GM18867 (cell line): ENCODE measurements around the gene KLHL10.
"Not testable (repeated sequence)": the region's sequence is repeated elsewhere in the genome, so short reads cannot be mapped to it uniquely, and the experiment has no call there.

ENCODE experiments used
- ATAC-seq: cut with Tn5 transposase; IDR thresholded peaks from one replicate; pipeline ENCODE4 v1.9.1; 2021; ENCODE audit warnings: mild to moderate bottlenecking, moderate library complexity; ENCODE audit not compliant: unreplicated experiment

The KLHL10 gene

DNA sequence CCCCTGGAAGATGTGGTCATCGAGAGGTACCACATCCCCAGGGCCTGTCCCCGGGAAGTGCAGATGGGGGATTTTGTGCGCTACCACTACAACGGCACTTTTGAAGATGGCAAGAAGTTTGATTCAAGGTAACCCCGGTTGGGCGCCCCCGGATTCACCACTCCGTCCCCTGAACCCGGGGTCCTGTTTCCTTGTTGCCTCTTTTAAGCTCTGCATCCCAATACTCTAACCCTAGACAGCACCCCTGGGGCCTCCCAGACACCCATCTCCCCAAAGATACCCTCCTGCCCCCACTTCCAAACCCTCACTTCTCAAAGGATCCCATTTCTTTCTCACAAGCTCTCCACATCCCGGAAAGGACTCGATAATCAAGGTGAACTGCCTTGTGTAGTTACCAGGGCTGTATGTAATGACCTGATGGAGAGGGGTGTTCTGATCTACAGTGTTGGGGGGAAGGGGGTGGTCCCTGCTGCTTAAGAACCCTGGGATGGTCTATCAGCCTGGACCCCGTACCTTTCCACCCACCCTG is 24.4 kb upstream of the KLHL10 start:
- ATAC-seq, result no peak

DNA sequence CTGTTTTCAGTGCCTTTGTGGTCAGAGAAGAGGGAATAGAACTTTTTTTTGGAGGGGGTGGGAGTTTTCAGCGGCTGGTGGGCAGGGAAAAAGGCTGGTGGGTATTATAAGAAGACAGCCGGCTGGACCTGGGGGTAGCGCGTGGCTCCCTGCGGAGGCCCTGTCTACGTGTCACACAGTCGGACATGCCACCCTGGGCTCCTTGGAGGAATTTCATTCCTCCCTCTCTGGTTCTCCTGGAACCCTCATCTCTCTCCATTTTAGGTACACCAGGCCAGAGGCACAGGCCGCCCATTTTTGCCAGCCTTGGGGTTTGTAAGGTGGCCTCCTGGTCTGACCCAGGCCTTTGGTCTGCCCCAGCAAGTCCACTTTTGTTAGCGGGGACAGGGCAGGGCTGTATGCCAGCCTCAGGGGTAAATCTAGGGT is 23.9 kb upstream of the KLHL10 start:
- no peak for ATAC-seq

DNA sequence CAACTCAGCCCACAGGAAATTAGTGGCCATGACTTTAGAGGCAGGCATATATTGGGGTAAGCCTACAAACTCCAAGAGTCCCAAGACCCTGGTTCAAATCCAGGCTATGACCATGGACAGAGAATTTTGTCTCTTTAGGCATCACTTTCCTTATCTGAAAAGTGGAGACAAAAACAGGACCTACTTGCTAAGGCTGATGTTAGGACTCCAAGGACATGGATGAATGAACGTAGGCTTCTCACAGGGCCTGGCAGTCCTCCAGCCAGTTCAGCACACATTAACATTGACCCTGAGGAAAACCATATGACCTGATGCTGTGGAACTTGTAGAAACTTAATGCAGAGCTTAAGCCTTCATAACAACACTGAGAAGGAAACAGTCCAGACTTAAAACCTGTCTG is 23.4 kb upstream of the KLHL10 start:
- ATAC-seq, result no peak

DNA sequence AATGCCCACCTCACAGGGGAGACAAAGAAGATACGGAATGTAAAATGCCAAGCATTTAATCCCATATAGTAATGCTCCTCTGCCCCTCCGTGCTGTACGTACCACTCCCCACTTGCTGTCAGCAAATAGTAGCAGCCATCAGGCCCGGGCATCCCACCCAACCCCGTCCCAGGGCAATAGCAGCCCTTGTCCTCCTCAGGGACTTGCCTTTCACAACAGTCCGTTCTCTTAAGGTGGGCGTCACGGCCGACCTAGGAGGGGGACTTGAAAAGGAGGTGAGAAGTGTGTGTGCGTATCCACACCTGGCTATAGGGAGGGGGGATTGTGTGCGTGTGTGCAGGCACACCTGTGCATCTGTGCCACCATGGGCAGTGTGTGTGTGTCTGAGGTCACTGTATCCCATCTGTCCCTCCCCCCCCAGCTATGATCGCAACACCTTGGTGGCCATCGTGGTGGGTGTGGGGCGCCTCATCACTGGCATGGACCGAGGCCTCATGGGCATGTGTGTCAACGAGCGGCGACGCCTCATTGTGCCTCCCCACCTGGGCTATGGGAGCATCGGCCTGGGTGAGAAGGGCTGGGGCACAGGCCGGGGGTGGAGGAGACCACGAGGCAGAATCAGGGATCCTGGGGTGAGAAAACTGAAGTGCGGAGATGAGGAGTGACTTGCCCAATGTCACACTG is 20.8 kb upstream of the KLHL10 start:
- ATAC-seq, result no peak

DNA sequence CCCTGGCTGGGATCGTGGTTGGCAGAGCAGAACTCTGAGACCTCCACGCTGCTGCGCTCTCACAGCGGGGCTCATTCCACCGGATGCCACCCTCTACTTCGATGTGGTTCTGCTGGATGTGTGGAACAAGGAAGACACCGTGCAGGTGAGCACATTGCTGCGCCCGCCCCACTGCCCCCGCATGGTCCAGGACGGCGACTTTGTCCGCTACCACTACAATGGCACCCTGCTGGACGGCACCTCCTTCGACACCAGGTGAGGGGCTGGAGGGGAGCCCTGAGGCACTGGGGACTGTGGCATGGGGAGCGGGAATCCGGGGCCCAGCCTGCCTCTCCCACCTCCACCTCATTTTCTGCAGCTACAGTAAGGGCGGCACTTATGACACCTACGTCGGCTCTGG is 19.6 kb upstream of the KLHL10 start:
- ATAC-seq, result no peak

DNA sequence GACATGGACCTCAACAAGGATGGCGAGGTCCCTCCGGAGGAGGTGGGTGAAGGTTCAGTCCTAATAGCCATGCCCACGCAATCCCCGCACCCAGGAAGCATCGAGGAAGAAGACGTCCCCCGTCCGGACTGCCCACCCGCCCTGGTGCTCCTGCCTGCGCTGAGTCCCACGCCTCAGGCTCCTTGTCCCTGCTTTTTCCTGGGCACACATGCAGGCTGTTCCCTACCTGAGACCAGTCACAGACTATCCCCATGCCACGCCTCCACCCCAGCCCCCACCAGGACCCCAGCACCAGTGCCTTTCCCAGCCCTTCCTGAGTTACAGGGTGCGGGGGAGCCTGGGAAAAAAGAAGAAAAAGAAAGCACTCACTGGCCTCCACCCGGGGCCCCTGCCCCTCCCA is 15.8 kb upstream of the KLHL10 start:
- ATAC-seq, result no peak

DNA sequence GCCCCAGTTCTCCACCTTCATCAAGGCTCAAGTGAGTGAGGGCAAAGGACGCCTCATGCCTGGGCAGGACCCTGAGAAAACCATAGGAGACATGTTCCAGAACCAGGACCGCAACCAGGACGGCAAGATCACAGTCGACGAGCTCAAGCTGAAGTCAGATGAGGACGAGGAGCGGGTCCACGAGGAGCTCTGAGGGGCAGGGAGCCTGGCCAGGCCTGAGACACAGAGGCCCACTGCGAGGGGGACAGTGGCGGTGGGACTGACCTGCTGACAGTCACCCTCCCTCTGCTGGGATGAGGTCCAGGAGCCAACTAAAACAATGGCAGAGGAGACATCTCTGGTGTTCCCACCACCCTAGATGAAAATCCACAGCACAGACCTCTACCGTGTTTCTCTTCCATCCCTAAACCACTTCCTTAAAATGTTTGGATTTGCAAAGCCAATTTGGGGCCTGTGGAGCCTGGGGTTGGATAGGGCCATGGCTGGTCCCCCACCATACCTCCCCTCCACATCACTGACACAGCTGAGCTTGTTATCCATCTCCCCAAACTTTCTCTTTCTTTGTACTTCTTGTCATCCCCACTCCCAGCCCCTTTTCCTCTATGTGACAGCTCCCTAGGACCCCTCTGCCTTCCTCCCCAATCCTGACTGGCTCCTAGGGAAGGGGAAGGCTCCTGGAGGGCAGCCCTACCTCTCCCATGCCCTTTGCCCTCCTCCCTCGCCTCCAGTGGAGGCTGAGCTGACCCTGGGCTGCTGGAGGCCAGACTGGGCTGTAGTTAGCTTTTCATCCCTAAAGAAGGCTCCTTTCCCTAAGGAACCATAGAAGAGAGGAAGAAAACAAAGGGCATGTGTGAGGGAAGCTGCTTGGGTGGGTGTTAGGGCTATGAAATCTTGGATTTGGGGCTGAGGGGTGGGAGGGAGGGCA is 15.1 kb upstream of the KLHL10 start:
- ATAC-seq, result no peak

DNA sequence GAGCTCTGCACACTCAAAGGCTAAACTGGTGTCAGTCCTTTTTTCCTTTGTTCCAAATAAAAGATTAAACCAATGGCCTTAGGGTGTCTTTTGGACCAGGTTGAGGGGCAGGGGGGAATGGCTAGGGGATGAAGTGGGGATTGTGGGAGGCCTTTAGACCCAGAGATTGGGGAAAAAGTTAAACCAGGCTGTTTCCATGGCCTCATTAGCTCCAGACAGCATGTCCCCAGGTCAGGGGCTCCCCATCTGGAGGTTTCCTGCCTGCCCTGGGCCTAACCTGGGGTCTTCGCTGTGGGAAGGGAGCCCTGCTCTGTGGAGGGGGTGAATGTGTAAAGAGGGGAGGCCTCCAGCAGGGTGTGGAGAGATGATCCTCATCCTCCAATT is 14.5 kb upstream of the KLHL10 start:
- ATAC-seq, result no peak

DNA sequence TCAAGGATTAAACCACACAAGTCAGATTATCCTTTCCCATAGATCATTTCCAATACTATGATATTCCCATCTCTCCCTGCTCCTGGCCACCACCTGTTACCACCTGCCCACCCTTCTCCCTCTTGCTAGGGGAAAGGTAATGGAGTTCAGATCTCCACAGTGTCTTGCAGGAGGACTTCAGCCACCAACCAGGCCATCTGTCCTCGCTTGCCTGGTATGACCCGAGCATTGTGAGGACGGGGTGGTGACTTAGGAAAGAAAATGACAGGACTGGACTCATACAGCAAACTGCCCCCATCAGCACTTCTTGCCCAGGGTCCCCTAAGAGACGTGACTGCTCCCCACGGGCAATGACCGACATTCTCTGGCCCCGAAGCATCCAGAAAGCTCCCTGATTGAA is 14.0 kb upstream of the KLHL10 start:
- ATAC-seq, result no peak

DNA sequence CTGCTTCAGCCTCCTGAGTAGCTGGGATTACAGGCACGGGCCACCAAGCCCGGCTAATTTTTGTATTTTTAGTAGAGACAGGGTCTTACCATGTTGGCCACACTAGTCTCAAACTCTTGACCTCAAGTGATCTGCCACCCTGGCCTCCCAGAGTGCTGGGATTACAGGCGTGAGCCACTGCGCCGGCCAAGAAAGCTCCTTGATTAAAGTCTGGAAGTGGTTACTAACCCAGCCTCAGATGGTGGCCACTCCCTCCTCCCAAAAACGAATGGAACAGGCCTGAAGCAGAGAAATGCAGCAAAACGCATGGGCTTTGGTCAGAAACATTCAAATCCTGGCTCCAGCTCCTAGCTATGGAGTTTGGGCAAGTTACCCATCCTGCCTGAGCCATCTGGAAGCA is 13.5 kb upstream of the KLHL10 start:
- no peak for ATAC-seq

DNA sequence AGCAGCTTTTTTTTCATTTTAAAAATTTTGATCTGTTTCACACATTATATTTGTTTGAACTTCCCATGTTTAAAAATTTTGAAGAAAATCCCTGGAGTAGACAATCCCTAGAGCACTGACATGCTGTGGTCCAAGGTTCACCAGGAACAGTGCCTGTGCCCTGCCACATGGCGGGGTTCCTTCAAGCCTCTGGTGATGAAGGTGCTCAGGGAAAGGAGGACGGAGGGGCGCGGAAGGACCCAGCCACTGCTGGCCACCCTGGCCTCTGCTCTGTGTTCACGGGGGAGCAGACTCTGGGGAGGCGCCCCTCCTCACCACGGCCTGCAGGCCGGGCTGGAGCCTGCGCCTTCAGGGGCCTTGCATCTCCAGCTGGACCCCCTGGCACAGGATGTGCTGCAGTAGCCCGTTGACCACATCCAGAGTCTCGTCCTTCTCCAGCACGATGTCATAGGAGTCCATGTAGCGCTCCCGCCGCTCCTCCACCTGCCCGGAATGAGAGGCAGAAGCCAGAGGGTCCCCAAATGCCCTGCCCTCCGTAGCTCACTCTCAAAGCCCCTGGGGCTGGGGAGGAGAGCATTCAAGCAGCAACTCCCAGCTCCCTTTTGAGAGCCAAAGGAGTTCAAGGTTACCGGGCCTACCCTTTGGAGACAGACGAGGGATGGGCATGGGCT is 12.3 kb upstream of the KLHL10 start:
- no peak for ATAC-seq

DNA sequence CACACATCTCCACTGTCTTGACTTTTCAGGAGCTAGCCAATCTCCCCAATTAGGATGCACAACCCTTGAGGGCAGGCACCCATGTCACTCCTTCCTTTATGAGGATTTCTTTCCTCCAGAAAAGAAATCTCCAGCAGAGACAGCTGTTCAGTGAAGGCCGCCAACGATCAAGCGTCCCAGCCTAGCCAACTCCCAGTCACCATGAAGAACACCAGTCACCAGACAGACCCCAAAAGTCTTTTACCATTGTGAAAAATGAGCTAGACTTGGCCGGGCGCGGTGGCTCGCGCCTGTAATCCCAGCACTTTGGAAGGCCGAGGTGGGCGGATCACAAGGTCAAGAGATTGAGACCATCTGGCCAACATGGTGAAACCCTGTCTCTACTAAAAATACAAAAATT is 7.7 kb upstream of the KLHL10 start:
- ATAC-seq, result not testable (repeated sequence)

DNA sequence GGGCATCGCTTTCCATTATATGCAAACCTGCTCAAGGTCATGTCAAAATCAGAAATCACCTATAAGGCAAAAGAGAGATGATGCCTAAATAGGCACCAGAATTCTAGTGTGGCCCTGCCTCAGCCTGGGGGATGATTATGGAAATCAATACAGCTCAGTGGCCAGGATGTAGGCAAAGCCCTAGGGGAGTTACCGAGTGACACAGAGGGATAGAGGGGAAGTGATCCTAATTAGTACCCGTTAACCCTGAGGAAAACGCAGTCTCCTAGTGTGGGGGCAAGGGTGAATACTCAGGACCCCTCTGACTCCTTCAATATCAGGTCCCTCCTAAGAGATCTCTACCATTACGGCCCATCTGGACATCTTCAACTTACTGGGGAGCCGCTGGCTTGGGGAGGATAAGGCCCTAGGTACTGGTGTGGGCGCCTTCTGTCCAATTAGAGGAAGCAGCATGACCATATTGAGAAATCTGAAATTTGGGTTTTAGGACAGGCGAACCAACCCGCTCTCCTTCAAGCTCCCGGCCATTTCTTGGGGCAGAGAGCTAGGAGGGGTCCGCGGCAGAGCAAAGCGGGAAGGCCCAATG is 2.3 kb upstream of the KLHL10 start:
- peak; percentile 23 for ATAC-seq

DNA sequence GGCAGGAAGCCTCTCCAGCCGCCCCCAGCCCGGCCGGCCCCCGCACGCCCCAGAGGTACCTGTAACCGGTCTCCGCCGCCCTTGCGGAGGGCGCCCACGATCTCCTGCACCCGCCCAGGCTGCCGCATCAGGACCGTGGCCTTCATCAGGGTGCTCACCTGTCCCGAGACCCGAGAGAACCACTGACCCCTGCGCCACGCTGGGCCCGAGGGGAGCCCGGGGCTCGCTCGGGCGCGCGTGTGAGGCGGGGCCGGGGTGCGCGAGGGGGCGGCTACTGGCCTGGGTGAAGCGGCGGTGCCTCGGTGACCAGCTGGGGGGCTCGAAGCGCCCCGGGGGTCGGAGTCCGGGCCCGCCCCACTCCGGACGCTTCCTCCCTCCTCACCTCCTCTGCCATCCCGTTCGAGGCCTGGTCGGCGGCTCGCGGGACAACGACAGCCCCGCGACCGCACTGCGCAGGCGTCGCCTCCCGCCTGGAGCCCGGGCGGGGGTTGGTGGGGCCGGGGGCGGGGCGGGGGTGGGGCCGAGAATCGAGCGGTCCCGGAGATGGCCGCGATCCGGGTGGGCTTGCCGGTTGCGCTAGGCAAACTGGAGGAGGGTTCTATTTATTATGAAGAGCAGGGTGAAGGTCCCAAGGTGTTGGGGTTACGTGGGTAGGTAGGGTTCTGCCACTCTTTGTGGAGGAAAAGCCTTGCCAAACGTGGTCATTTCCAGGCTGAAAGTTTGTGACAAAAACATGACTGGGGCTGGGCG is 1.6 kb upstream of the KLHL10 start, which contains the start of gene NT5C3B:
NT5C3B (minus strand) TSS at position 433 of the 750 bp plus-strand sequence; CDS start at position 394, 39 bp downstream.
- peak; percentile 54 for ATAC-seq

DNA sequence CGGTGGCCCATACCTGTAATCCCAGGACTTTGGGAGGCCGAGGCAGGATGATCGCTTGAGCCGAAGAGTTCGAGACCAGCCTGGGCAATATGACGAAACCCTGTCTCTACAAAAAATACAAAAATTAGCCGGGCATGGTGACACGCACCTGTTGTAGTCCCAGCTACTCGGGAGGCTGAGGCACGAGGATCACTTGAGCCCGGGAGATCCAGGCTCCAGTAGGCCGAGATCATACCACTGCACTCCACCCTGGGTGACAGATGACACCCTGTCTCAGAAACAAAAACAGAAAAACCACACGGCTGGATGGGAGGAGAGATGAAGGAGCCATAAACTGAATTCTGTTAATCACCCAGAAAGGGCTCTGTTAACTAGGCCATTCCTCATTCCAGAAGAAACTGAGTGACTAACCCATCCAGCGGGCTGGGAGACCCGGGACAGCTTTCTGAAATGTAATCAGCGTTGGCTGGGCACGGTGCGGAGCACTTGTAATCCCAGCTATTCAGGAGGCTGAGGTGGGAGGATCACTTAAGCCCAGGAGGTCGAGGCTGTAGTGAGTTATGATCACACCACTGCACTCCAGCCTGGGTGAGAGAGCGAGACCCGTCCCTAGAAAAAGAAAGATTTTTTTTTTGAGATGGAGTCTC is 952 bp upstream of the KLHL10 start:
- ATAC-seq, result no peak

DNA sequence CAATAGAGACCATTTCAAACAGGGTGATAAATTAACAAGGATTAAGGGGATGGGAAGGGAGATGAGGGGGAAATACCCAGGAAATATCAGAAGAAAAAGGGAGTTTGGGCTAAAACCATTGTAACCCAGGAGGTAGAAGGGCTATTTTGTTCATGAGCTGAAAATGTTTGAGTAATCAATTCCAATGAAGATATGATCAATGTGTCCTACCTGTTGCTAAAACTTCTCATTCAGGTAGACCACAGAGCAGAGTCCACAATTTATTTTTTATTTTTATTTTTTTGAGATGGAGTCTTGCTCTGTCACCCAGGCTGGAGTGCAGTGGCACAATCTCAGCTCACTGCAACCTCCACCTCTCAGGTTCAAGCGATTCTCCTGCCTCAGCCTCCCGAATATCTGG is 1.8 kb downstream of the KLHL10 start:
- ATAC-seq, result not testable (repeated sequence)

DNA sequence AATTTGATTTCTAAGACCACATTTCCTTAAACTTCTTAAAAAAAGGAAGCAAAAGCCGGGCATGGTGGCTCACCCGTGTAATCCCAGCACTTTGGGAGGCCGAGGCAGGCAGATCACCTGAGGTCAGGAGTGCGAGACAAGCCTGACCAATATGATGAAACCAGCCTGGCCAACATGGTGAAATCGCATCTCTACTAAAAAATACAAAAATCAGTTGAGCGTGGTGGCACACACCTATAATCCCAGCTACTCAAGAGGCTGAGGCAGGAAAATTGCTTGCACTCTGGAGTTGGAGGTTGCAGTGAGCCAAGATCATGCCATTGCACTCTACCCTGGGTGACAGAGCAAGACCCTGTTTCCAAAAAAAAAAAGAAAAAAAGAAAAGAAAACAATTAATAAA is 3.2 kb downstream of the KLHL10 start:
- ATAC-seq, result not testable (repeated sequence)

DNA sequence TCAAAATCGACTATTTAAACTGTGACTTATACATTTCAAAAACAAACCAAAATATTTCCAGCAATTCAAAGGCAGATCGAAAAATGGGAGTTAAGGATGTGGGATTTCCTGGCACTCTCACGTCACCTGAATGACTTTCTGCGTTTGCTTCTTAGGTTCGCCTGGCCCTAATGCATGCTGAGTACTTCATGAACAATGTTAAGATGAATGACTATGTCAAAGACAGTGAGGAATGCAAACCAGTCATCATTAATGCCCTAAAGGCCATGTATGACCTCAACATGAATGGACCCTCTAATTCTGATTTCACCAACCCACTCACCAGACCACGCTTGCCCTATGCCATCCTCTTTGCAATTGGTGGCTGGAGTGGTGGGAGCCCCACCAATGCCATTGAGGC is 7.3 kb downstream of the KLHL10 start:
- ATAC-seq, result no peak

DNA sequence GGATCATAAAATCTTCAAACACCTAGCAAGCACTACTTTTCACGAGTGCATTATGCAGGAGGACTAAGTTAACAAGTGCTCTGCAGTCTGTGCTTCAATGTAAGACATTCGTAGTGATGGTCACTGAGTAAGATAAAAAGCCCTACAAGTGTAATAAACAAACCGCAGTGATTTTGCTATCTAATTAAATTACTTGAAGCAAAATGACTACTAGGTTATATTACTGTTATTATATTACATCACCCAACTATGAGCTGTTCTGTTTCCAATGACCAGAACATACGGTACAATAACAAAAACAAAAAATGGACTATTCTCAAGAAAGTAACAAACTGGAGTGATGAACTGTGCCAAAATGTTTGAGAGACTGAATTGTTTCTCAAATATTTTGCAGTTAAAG is 11.2 kb downstream of the KLHL10 start:
- ATAC-seq, result no peak
